A673 (cell line): ENCODE data around the gene PRKCI.

Source experiments
- CTCF ChIP-seq: fragments of 300-800, 200-600 bp; sonication (generic); conservative IDR thresholded peaks from 2 replicates; pipeline ENCODE4 v1.5.1; 2017; ENCODE audit warnings: low read depth, mild to moderate bottlenecking, antibody characterized with exemption, low read length, moderate library complexity, mixed read lengths
- EZH2 ChIP-seq: fragments of 200-600 bp; sonication (generic); IDR thresholded peaks from 2 replicates; pipeline ENCODE4 v1.6.1; 2017; ENCODE audit warnings: borderline replicate concordance, low read depth, mild to moderate bottlenecking, mixed read lengths, antibody characterized with exemption, low read length; ENCODE audit not compliant: poor library complexity, severe bottlenecking

DNA sequence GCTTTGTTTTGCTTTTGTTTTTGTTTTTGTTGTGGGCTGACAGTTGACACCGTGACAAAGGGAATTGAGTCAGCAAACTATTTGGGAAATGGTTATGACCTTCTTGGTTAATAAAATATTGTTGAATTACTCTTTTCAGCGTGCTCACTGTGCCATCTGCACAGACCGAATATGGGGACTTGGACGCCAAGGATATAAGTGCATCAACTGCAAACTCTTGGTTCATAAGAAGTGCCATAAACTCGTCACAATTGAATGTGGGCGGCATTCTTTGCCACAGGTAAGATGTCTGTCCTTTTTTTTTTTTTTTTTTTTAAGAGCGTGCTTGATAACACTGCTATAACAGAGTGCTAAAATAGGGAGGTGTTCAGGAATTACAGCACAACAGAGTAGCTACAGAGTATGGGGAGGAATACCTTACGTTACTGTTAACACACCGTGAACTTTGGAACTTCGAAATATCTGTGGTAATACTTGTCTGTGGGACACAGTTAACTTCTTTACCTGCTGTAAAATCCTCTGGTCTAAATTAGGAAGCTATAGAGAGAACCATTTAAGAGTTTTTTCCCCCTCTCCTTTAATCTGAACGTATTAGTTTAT lies 48.2 kb downstream of the PRKCI start:
- TF ChIP-seq CTCF (no peak), EZH2 (no peak)
